GM18868 (cell line): ENCODE data around the gene ST6GALNAC1.

ENCODE experiments used
- ATAC-seq: cut with Tn5 transposase; IDR thresholded peaks from one replicate; pipeline ENCODE4 v1.9.1; 2021; ENCODE audit warnings: mild to moderate bottlenecking, moderate library complexity; ENCODE audit not compliant: unreplicated experiment

ST6GALNAC1 gene, protein sequence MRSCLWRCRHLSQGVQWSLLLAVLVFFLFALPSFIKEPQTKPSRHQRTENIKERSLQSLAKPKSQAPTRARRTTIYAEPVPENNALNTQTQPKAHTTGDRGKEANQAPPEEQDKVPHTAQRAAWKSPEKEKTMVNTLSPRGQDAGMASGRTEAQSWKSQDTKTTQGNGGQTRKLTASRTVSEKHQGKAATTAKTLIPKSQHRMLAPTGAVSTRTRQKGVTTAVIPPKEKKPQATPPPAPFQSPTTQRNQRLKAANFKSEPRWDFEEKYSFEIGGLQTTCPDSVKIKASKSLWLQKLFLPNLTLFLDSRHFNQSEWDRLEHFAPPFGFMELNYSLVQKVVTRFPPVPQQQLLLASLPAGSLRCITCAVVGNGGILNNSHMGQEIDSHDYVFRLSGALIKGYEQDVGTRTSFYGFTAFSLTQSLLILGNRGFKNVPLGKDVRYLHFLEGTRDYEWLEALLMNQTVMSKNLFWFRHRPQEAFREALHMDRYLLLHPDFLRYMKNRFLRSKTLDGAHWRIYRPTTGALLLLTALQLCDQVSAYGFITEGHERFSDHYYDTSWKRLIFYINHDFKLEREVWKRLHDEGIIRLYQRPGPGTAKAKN

DNA sequence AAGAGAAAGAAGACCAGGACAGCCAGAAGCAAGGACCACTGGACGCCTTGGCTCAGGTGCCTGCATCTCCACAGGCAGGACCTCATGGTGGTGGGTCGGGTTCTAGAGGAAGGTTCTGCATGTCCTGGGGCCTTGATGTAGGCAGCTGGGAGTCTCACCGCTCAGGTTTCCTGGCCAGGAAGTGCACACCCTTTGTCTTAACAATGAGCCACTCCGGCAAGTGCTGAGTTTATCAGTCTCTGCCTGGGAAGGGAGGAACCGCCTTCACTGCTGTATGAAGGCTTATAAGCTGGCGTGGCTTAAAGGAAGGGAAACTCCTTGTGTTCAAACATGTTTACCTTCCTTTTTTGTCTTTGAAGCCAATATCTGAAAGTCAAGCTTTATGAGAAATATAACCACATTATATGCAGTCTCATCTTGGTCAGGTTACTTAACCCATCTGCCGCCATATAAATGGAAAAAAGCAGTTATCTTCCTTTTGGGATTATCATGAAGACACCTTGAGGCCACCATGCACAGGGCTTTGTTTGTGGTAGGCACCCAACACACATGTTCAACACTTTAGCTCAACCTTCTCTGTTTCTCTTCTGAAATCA is at the start of gene ST6GALNAC1:
Gene ST6GALNAC1, minus strand, starts transcription at position 205 of the 596 bp plus-strand sequence. Its CDS starts 119 bp downstream, at position 86.
- no peak for ATAC-seq

DNA sequence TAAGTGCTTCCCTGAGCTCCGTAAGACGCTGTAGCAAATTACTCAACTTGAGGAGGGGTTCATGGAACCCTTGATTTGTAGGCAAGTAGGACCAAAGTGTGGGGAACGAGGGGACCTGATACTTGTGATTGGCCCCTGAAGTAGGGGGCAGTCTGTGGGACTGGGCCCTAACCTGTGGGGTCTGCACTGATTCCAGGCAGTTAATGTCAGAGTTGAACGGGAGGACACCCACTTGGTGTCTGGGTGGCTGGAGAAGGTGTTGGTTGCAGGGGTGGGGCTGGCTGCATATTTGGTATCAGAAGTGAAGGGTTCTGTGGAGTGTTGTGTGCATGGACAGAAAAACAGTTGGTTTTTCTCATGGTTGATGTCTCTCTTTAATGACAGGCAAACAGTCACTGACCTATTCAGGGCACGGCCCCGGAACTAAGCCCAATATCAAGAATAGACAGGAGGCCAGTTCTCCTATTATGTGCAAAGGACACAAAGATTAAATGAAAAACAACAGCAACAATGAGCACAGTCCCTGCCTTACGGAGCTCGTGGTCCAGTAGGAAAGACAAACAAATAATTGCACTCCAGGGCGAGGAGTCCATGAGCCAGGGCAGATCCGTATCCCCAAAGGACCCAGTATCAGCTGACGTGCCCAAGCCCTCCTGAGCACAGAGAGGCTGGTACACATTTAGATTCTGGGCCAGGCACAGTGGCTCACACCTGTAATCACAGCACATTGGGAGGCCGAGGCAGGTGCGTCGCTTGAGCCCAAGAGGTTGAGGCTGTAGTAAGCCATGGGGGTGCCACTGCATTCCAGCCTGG is 48.0 kb upstream of the ST6GALNAC1 start:
- no peak for ATAC-seq

DNA sequence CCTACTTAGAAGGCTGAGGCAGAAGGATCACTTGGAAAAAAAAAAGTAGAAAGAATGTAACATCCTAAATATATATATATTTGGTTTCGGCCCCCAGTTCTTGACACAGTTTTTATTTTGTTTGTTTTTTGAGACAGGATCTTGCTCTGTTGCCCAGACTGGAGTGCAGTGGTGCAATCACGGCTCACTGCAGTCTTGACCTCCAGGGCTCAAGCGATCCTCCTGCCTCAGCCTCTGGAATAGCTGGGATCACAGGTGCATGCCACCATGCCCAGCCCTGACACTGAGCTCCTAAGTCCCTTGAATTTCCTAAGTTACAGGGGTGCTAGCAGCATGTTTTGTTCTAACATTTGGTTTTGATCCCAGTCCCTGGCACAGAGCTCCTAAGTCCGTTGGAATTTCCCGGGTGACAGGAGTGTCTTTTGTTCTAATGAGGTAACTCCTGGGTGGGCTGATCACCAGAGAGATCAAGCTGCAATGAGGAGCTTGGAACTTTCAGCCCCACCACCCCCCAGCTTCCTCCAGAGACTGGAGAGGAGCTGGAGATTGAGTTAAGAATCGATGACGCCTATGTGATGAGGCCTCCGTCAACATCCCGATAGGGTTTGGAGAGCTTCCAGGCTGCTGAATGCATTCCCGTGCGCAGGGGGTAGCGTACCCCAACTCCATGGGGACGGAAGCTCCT is 47.2 kb upstream of the ST6GALNAC1 start:
- ATAC-seq = no peak

DNA sequence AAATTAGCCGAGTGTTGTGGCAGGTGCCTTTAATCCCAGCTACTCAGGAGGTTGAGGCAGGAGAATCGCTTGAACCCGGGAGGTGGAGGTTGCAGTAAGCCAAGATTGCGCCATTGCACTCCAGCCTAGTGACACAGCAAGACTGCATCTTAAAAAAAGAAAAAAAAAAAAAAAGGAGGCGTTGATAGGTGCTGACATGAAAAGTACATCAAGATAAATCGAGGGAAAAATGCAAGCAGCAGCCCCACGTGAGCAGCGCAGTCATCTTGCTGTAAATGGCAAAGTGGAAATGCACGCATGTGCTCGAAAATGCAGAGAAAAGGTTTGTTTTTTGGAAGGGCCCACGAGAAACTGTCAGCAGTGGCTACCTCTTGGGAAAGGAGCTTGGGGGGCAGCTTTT is 46.3 kb upstream of the ST6GALNAC1 start:
- ATAC-seq = no peak

DNA sequence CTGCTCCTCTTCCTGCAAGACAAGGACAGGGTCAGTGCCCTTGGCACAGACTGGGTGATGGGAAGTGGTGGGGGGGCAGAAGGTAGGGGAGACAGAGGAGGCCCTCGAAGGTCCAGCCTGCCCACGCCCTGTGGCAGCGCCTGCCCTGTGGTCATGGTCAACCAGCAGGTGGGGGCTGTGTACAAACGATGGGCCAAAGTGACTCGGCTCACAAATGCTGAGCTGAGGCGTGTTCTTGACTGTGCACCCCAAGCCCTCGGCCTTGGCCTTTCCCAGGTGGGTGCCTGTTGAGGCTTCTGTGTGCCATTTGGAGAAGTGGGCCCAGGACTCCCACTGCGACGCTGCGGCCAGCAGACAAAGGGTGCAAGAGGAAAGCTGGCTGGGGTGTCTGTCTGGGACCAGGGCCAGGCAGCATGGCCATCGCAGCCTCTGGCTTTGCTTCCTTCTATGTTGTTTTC is 44.6 kb upstream of the ST6GALNAC1 start:
- no peak for ATAC-seq

DNA sequence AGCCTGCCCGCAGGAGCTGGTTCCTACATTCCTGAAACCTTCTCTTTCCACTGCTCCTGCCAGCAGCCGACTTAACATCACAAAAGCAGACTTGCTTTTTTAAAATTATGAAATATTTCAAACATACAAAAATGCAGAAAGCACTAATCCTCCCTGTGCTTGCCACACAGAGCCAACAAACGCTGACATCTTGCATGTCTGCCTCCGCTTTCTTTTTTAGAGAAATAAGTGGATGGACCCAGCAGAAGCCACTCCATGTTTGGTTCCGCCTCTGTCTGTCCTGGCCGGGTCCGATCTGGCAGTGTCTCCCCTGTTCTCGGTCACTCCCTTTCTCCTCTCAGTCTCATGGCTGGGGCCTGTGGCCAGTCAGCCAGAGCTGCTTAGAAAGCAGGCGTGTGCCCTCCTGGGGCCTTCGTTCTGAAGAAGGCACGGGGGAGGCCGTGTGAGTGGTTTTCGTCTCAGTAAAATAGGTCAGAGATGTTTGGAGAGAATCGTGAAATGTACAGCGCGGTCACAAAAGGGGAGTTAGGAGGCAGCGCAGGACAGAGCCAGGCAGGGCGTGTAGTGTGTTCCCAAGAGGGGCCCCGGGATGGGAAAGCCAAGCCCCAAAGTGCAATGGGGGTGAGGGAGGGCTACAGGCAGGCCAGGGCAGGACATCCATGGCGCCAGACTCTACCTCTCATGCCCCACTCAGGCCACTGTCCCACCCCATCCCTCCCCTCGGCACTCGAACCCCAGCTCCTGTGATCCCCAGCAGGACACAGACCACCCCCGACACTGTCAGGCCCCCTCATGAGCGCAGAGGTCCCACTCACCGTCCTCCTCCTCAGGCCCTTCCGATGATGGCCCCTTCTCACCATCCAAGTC is 44.0 kb upstream of the ST6GALNAC1 start:
- ATAC-seq = no peak

DNA sequence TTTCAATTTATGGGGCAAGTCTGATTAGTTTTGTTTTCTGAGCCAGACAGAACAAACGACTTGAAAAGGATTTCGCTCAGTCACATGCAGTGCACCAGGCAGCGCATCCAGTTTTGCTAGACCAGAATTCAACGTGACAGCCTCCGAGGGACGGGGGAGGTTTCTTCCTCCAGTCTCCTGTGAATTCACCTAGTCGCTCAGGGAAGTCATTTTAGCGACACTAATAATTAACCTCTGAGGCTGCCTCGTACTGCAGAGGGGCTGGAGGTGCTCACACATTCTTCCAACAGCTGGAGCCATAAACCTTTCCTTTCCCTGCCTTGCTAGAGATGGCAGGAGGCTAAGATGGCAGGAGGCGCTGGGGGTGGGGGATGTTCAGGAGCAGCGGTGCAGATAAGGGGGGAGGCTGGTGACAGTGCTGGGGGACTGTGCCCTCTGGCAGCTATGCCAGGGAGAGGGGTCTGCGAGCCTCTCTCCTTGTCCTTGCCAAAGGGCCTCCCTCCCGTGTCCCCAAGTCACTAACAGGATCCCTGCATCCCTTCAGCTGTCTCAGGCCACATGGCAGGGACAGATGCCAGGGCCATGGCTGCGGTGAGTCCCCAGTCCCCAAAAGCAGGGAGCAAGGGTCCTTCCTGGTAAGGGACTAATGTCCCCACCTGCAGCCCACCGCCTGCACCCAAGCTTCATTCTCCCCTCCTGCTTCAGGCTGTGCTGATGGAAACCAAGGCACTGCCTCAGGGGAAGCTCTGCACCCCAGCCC is 43.2 kb upstream of the ST6GALNAC1 start:
- ATAC-seq = no peak

DNA sequence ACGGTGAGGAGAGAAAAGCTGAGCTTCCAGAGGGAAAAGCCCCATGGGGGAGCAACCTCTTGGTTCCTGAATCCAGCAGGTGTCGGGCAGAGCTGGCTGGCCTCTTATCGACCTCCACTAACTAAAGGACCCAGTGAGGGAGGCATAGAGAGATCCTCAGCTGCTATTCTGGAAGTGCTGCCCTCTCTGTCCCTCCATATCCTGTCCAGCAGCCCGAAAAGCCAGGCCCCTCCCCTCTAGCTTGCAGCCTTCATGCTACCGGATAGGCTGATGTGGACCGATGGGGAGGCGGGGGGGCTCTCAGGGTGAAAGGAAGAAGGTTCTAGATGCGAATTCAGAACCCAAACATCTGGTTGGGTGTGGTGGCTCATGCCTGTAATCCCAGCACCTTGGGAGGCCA is 42.3 kb upstream of the ST6GALNAC1 start:
- ATAC-seq = no peak

DNA sequence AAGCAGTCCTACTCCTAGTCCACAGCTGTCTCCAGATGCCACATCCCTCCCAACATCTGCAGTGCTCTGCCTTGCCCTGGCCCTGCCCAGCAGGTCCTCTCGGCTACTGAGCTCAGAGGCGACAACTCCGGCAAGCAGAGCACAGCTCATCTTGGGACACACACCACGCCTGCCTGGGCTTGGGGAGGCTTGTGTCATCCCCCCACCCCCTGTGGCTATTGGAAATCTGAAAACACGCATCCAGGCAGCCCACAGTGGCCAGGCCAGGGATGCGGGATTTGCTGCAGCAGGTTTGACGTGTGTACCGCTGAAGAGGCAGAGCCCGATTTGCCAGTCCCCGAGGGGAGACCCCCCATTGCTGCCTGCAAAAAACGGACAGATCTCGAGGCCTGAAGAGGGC is 41.8 kb upstream of the ST6GALNAC1 start:
- no peak for ATAC-seq

DNA sequence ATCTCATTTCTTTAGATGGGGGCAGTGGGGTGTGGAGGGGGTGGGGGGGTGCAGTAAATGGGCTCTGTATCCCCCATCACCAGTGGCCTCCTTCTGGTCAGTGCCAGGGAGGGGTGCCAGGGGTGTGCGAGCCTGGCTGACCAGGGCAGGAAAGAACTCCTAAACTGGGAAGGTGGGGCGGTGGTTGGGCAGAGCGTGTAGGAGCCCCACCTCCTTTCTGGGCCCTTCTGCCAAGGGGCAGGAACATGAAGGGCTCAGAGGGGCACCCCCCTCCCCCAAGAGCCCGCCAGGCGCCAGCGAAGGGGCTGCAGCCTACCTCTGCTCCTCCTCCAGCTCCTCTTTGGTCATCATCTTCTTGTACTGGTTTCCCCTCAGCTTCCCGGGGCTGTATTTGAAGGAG is 41.2 kb upstream of the ST6GALNAC1 start:
- ATAC-seq = no peak

DNA sequence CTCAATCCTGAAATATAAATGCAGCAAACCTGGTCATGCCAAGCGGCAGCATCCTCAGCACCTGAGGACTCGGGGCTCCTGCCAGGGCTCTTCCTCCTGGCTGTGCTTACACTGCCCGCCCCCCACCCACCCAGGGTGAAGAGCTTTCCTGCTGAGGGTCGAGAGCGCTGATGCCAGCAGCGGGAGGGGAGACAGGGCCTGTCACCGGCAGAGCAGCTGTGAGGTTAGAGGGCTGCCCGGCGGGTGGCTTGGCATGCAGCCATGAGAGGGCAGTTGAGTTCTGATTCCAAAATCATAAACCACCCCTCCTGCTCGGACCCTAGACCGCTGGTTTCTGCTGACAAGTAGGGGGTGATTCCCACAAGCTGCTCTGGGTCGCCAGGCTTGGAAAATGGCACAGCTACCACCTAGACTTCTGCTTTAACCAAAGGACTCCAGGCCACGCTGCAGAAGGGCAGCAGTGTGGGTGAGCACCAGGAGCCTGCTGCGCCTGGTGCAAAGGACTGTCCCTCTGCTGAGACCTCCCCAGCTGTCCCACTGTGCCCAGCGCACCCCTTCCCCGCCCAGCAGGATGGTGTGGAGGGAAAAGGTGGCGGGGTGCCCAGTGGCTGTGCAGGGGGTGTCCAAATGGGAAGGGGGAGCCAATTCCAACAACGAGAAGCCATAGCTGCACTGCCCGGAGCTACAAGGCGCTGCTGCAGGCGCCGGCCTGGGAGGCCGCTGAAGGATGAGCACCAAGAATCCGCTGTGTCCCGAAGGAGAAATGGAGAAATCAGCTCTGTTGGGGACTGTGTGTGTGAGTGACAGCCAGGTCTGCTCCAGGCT is 40.6 kb upstream of the ST6GALNAC1 start:
- ATAC-seq = no peak

DNA sequence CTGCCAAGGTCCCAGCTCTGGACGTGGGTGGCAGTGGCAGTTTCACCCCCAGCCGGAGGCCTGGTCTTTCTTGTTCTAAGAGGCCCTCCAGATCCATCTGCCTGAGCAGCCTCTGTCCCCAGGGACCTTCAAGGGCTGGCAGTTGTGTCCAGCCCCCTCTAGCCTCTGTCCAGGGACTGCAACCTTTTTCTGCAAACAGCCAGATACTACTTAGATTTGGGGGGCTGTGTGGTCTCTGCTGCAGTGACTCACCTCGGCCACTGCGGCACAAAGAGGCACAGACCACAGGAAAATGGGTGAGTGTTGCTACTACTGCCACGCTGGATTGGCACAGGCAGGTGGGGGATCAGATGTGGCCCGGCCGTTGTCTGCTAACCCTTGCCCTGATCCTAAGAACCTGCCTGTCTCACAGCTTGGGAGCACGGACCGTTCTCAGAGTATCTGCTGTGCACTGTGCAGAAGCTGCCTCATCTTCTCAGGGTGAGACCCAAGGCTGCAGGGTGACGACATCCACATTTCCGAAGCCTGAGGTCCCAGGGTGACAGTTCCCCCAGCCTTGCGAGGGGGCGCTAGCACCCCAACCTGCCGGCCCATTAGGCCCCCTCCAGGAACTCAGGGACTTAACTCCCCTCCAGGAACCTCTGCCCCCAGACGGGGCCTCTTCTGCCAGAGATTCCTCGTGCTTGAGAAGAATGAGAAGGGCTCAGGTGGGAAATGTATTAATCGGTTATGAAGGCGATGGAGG is 39.6 kb upstream of the ST6GALNAC1 start:
- no peak for ATAC-seq

DNA sequence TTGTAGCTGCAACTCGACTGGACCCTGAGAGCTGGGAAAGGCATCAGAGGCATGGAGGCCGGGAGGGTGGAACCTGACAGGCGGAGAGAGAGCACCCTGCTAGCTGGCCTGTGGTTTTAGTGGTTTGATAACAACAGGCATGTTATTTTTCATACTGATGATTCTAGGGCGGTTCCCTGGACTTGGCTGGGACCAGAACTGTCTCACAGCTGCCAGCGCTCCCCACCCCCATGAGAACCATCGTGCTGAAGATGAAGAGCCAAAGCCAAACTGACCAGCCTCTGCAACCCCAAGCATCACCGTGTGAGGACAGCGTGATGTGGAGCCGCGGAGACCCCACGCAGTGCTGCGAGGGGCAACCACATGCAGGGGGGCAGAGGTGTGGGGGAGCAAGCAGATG is 38.7 kb upstream of the ST6GALNAC1 start:
- no peak for ATAC-seq

DNA sequence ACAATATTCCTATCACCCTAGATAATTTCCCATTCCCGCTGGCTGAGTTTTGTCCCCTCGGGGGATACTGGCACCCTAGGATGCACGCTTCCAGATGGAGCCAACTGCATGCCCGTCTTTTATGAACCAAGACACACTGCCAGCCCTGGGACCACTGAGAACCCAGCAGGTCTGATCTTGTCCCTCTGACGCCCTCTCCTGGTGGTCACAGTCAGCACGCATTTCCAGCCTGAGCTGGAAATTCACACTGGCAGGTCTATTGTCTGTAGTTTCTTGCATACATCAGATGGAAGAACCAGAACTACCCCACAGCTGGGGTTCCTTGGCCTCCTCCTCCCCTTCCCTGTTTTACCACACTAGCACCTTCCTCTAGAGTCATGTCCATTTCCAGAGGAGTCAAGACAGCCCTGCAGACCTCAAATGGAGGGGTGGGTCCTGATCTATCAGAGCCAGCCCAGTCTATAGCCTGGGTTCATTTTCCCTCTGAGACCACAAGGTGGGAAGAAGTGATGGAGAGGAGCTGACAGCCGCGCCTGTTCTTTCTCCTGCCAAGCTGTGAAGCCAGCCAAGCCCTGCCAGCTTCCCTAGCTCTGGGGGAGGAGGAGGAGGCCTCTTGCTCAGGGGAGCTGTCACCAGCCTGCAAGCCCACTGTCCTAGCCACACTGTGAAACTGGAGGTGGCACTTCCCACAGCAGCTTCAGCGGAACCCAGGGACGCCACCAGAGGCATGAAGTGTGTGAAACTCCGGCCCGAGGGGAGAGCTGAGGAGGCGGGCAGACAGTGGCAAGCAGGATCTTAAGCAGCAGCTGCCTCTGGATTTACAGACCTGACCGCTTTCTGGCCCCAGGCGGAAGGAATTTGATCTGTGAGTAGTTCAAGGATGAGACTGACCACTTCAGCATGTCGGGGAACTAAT is 37.9 kb upstream of the ST6GALNAC1 start:
- no peak for ATAC-seq

DNA sequence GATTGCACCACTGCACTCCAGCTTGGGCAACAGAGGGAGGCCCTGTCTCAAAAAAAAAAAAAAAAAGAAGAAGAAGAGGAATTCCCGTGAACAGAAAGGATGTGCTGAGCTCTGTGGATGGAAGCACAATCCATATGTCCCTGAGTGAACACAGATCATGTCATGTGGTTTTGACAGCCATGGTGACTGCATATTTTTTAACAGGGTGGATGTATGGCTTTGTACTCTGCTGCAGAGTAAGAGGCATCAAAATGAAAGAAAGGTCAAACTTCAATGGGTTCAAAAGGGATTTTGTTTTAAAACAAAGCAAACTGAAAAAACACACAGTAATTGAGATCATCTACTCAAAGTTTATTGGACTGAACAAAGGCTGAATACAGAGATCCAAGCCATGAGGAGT is 35.7 kb upstream of the ST6GALNAC1 start:
- ATAC-seq = no peak

DNA sequence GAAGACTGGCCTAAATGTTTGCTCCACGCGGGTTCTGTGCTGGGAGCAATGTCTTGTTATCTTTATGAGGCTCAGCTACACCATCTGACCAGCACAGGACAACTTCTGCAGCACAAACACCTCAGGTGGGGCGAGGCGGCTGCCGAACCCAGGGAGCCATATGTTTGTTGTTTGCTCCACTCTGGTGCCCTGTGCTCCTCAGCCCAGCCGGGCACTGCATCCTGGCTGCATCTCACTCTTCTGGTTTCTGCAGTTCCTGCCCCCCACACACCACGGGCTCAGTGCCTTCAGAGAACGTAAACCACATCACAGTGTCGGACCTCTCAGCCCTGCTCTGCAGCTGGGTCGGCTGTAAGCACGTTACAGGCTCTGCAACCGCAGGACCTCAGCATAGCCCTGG is 34.8 kb upstream of the ST6GALNAC1 start:
- no peak for ATAC-seq
